Upper lobe of left lung (tissue), 6 donors: ENCODE results near the gene TRIM41. TPM values are rescaled to one million over a fixed set of nuclear protein-coding genes. Genes with fewer than 3 reads are reported as not detected.

Experiments
- ATAC-seq, 2 donors: fragments of 200-7000 bp; cut with Tn5 transposase; one replicate each; pipeline ENCODE4 v1.9.1; 2022; ENCODE audit warnings: mild to moderate bottlenecking in 2 of 2, moderate library complexity in 2 of 2; ENCODE audit not compliant: low FRiP score in 2 of 2
- DNase-seq, 2 donors: peaks; one replicate each; pipeline ENCODE4 v3.0.0-alpha.2; 2019 to 2020
- H3K27ac ChIP-seq, 4 donors: fragments of 200-600 bp; sonication (generic); one replicate each; pipeline ENCODE4 v1.5.1; 2016 to 2019
- H3K27me3 ChIP-seq, 4 donors: fragments of 200-600 bp; sonication (generic); one replicate each; pipeline ENCODE4 v1.5.1; 2017 to 2019
- H3K36me3 ChIP-seq, 4 donors: fragments of 200-600 bp; sonication (generic); one replicate each; pipeline ENCODE4 v1.5.1; 2016 to 2019
- H3K4me1 ChIP-seq, 4 donors: fragments of 200-600 bp; sonication (generic); one replicate each; pipeline ENCODE4 v1.5.1; 2018 to 2019
- H3K4me3 ChIP-seq, 4 donors: fragments of 200-600 bp; sonication (generic); one replicate each; pipeline ENCODE4 v1.5.1; 2017 to 2019; ENCODE audit warnings: mild to moderate bottlenecking in 2 of 4, moderate library complexity in 1 of 4
- H3K9me3 ChIP-seq, 4 donors: fragments of 200-600 bp; sonication (generic); one replicate each; pipeline ENCODE4 v1.5.1; 2018 to 2019
- EP300 ChIP-seq, 4 donors: sonication (generic); formaldehyde crosslinking; IDR thresholded peaks; one replicate each; pipeline ENCODE4 v1.5.1; 2017; ENCODE audit warnings: antibody characterized with exemption in 4 of 4, control low read depth in 2 of 4
- POLR2A ChIP-seq, 4 donors: fragments of 450-650 bp; IDR thresholded peaks; one replicate each; pipeline ENCODE4 v1.5.1; 2016 to 2017; ENCODE audit warnings: antibody characterized with exemption in 4 of 4, mild to moderate bottlenecking in 2 of 4
- POLR2AphosphoS5 ChIP-seq, 2 donors: sonication (generic); formaldehyde crosslinking; IDR thresholded peaks; one replicate each; pipeline ENCODE4 v1.5.1; 2017; ENCODE audit warnings: antibody characterized with exemption in 2 of 2
- WGBS, 2 donors: methylation state at CpG; one replicate each; pipeline ENCODE4 v1.1.5; 2017 to 2018; 5-methylcytosine and 5-hydroxymethylcytosine counted together
- total RNA-seq, 6 donors: library from RNA; depleted of rRNA in 4 of 6; stranded (reverse); fragments of >200 nt in 4 of 6; gene quantifications; one replicate each; pipeline versions ENCODE4 v1.1.0 to v1.2.1, GENCODE V29; 2016 to 2021
- TF ChIP-seq, protein P1 (sequence below), 6 experiments: fragments of 450-650 bp in 4 of 6; fragments of 200-600 bp in 2 of 6; sonication (generic) in 2 of 6; IDR thresholded peaks; one replicate each; pipeline ENCODE4 v1.5.1; 2016 to 2019; ENCODE audit warnings: antibody characterized with exemption in 6 of 6
- donor health status: DM: no; HTN: no; CAD: no; lungs with moderate emphysema.
- donor health status: DM: no; HTN: yes; CAD: no; lungs with severe emphysema.

The TRIM41 gene
- total RNA-seq, 6 donors from 2014 or later, result 14.4 to 75.4 (median 34.1) TPM

GRCh38 chr5:181198106-181198685 lies 24.9 kb upstream of the TRIM41 start:
- Histone ChIP-seq H3K4me1 (peaks cover 0 to 4% (median under 1%) of the 10 kb centered on the region in 4 donors), H3K4me3 (no peak overlapping the region), H3K9me3 (no peaks in the 10 kb centered on the region), H3K27ac (no peak overlapping the region), H3K36me3 (peaks cover 0 to 5% (median 0%) of the 10 kb centered on the region in 4 donors), H3K27me3 (no peaks in the 10 kb centered on the region)
- ATAC-seq (no peak), DNase-seq (no peak)
- TF ChIP-seq POLR2AphosphoS5 (IDR thresholded peaks at IDR 0.05) (no peak), POLR2A (IDR thresholded peaks at IDR 0.05) (no peak), EP300 (IDR thresholded peaks at IDR 0.05) (no peak)
- TF ChIP-seq, protein P1, sequence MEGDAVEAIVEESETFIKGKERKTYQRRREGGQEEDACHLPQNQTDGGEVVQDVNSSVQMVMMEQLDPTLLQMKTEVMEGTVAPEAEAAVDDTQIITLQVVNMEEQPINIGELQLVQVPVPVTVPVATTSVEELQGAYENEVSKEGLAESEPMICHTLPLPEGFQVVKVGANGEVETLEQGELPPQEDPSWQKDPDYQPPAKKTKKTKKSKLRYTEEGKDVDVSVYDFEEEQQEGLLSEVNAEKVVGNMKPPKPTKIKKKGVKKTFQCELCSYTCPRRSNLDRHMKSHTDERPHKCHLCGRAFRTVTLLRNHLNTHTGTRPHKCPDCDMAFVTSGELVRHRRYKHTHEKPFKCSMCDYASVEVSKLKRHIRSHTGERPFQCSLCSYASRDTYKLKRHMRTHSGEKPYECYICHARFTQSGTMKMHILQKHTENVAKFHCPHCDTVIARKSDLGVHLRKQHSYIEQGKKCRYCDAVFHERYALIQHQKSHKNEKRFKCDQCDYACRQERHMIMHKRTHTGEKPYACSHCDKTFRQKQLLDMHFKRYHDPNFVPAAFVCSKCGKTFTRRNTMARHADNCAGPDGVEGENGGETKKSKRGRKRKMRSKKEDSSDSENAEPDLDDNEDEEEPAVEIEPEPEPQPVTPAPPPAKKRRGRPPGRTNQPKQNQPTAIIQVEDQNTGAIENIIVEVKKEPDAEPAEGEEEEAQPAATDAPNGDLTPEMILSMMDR (IDR thresholded peaks at IDR 0.05), result no peak
- WGBS, 2 donors, result 79 to 83% methylated on average over 10 to 12 of the region's 12 CpGs

DNA sequence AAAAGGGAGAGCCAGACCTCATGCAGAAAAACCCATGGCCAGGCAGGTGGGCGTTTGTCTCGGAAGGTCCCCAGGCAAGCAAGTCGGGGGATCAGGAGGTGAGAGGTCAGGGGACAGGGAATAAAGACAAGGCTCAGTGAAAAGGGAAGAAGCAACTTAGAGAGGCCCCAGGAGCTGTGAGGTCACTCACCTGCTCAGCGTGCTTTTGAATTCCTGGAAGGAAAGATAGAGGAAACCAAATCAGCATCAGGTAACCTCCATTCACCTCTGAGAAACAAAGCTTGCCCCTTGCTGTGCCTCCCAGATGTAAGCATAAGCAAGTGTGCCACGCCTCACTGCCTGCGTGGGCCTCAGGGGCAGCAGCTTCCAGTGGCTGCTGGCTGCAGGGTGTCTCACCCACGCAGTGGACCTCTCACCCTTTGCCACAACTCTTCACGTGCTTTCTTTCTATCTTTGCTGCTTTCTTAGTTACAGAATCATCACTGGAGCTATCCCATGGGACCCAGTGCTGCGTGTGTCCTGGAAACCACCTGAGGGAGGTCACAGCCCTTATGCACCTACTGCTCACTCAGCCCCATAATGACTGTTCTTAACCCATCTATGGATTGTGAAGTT lies 24.1 kb upstream of the TRIM41 start:
- no peaks in the 10 kb centered on the region for H3K9me3 ChIP-seq
- peaks cover 0 to 5% (median 0%) of the 10 kb centered on the region in 4 donors for H3K36me3 ChIP-seq
- ATAC-seq (no peak), DNase-seq (no peak)
- H3K27ac ChIP-seq, result no peak overlapping the region
- H3K4me3 ChIP-seq, result no peak overlapping the region
- TF ChIP-seq EP300 (IDR thresholded peaks at IDR 0.05) (no peak), POLR2A (IDR thresholded peaks at IDR 0.05) (no peak), POLR2AphosphoS5 (IDR thresholded peaks at IDR 0.05) (no peak)
- TF ChIP-seq, protein P1 (IDR thresholded peaks at IDR 0.05), result no peak
- WGBS, 2 donors, result 73 to 76% methylated on average over 9 of the region's 9 CpGs
- H3K4me1 ChIP-seq, result peaks cover 5 to 12% (median 8%) of the 10 kb centered on the region in 4 donors
- no peaks in the 10 kb centered on the region for H3K27me3 ChIP-seq

GRCh38 chr5:181199881-181200638 lies 23.0 kb upstream of the TRIM41 start:
- Histone ChIP-seq H3K4me1 (peaks cover 10 to 22% (median 19%) of the 10 kb centered on the region in 4 donors), H3K4me3 (no peak overlapping the region), H3K36me3 (peaks cover 0 to 5% (median 0%) of the 10 kb centered on the region in 4 donors), H3K9me3 (no peaks in the 10 kb centered on the region), H3K27ac (no peak overlapping the region), H3K27me3 (peaks cover 0 to 6% (median 0%) of the 10 kb centered on the region in 4 donors)
- ATAC-seq (no peak), DNase-seq (no peak)
- no peak for TF ChIP-seq POLR2AphosphoS5 (IDR thresholded peaks at IDR 0.05)
- TF ChIP-seq, protein P1 (IDR thresholded peaks at IDR 0.05), result no peak
- 80 to 82% methylated on average over 6 to 12 of the region's 12 CpGs for WGBS, 2 donors

DNA sequence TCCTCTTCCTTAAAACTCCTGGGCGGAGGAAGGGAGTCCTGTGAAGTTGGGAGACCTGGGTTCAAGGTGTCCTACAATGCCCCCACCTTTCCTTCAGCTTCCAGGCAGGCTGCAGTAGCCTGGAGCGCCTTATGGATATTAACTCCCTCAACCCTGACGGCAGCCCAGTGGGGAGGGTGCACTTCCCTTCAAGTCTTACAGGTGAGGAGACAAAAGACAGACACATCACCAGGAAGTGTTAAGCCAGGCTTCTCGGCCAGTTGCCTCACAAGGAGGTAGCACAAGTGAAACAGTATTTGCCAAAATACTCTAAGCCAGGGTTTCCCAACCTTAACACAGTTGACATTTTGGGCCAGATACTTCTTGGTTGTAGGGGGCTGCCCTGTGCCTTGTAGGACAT lies 22.3 kb upstream of the TRIM41 start:
- DNase-seq (no peak), ATAC-seq (no peak)
- Histone ChIP-seq H3K27me3 (peaks cover 0 to 9% (median under 1%) of the 10 kb centered on the region in 4 donors), H3K27ac (no peak overlapping the region), H3K36me3 (peaks cover 0 to 5% (median 0%) of the 10 kb centered on the region in 4 donors), H3K9me3 (no peaks in the 10 kb centered on the region), H3K4me3 (no peak overlapping the region), H3K4me1 (peaks cover 17 to 30% (median 26%) of the 10 kb centered on the region in 4 donors)
- 70 to 79% methylated on average over 4 of the region's 4 CpGs for WGBS, 2 donors
- TF ChIP-seq, protein P1 (IDR thresholded peaks at IDR 0.05), result no peak
